Epithelial cell of esophagus (primary cell): ENCODE data around the gene POLR1H.
"Not testable (repeated sequence)": the region's sequence is repeated elsewhere in the genome, so short reads cannot be mapped to it uniquely, and the experiment has no call there.

ENCODE experiments used
- DNase-seq: peaks from one replicate; pipeline ENCODE4 v3.0.0; 2010; ENCODE audit warnings: low read depth
- H3K4me3 ChIP-seq: 2 replicates; pipeline ENCODE4 v1.5.1; 2011; ENCODE audit warnings: mild to moderate bottlenecking, low read length, control low read depth
- TF ChIP-seq, protein P1 (sequence below): IDR thresholded peaks from 2 replicates; pipeline ENCODE4 v1.5.1; 2011; ENCODE audit warnings: low read depth, mild to moderate bottlenecking, low read length, control low read depth, inconsistent platforms; ENCODE audit not compliant: insufficient read depth; ENCODE audit errors: missing control alignments

The POLR1H gene, protein sequence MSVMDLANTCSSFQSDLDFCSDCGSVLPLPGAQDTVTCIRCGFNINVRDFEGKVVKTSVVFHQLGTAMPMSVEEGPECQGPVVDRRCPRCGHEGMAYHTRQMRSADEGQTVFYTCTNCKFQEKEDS

DNA sequence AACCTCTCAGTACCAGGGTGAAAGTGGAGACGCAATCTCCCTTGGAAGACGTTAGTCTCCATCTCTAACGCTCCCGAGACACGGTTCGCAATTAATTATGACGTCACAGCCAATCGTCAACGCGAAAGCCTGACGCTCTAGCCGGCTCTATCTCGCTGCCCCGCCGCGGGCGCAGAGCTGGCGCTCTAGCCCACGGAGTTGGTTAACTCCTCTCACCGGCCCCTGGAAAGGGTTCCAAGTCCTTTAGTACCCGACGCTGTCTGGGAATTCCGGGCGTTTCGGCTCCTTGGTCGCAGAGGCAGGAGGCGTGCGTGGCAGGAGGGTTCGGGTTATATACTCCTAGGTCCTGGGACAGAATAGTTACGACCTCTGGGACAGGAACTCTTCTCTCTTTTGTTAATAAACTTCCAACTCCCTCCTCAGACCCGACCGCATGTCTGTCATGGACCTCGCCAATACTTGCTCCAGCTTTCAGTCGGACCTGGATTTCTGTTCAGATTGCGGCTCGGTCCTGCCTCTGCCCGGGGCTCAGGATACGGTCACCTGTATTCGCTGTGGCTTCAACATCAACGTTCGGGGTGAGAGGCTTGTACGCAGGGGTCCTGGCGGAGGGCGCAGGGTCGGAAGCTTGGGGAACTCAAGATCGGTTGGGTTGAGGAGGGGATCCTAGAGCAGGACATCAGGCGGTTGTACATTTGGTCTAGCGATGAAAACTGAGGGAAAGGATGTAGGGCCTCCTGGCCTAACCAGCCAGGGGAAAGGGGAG lies at the start of gene POLR1H:
TSS of gene POLR1H (plus strand) at position 174 of the 766 bp plus-strand sequence. CDS start at position 434, 260 bp downstream.
- H3K4me3 ChIP-seq, result peak within 1 kb of the TSS; percentile 99
- peak; percentile 97 for DNase-seq

DNA sequence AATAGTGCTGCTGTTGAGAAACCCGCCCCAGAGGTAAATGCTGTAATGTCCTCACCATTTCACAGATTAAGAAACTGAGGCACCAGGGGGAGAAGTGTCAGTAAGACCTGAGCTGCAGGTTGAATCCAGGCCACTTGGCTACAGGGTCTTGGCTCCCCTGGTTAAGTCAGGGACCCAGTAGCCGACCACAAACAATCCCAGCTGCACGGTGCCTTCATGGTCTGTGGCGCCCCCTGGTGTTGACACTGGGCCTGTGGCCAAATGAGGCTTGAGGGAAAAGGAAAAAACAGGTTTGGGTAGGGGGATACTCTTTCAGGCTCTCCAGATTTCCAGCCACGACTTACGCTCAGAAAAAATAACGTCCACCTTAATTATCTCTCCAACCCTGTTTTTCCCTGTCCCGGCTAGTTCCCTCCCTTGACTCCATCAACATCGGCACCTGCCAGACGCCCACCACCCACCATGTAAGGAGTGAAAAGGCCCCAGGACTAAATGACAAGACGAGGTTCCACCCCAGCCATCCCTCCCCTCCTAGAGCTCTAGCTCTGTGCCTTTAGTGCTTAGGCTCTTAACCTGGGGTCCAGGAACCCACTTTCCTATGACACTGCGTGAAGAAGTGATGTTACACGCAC lies 47.7 kb upstream of the POLR1H start:
- H3K4me3 ChIP-seq, result no peak overlapping the region
- no peak for DNase-seq
- TF ChIP-seq, protein P1, sequence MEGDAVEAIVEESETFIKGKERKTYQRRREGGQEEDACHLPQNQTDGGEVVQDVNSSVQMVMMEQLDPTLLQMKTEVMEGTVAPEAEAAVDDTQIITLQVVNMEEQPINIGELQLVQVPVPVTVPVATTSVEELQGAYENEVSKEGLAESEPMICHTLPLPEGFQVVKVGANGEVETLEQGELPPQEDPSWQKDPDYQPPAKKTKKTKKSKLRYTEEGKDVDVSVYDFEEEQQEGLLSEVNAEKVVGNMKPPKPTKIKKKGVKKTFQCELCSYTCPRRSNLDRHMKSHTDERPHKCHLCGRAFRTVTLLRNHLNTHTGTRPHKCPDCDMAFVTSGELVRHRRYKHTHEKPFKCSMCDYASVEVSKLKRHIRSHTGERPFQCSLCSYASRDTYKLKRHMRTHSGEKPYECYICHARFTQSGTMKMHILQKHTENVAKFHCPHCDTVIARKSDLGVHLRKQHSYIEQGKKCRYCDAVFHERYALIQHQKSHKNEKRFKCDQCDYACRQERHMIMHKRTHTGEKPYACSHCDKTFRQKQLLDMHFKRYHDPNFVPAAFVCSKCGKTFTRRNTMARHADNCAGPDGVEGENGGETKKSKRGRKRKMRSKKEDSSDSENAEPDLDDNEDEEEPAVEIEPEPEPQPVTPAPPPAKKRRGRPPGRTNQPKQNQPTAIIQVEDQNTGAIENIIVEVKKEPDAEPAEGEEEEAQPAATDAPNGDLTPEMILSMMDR, result peak; percentile 79

More for the DNA sequence above, at the start of gene POLR1H:
- TF ChIP-seq, protein P1, result no peak

DNA sequence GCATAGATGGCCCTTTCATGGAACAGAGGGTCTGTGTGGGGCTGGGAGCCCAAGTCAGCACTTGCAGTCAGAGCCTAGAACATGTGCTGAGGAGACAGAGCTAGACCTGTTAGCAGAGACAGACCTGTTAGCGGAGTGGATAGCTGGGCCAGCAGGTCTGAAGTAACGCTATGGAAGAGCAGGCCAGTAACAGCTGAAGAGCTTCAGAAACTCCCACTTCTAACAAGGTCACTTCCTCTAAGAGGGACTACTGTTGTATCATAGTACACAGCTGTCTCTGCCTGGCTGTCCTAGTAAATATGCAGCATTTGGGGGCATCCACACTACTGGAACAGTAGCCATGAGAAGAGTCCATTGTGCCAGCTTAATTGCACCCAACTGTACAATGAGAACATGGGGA lies 41.2 kb upstream of the POLR1H start:
- no peak for DNase-seq
- no peak overlapping the region for H3K4me3 ChIP-seq
- TF ChIP-seq, protein P1, result no peak

DNA sequence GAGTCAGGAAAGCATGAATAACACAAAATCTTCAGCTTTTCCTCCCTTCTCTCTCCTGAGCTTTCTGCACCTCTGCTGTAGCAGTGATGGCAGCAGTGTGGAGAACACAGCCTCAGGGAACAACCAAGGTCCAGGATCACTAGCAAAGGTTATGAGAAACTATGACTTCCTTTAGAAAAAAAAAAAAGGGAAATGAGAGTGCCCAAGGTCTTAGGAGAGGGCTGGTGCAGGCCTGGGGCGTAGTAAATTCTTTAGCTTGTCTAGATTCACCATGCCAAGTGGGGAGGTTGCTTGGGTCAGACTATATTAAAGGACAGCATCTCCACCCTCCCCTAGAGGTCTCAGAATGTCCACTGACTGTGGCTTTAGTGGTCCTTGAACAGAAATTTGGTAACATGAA lies 40.4 kb upstream of the POLR1H start:
- no peak for DNase-seq
- TF ChIP-seq, protein P1, result no peak
- H3K4me3 ChIP-seq, result no peak overlapping the region

DNA sequence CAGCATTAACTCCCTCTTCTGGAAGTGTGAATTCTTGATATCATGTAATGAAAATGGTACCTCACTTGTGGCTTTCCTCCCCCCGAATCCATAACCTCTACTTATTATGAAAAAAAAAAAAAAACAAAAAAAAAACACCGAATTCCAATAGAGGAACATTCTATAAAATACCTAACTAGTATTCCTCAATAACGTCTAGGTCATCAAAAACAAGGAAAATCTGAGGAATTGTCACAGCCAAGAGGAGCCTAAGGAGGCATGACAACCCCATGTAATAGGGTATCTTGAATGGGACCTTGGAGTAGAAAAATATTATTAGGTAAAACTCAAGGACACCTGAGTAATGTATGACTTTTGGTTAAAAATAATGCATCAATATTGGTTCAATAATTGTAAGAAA lies 38.9 kb upstream of the POLR1H start:
- DNase-seq, result no peak
- no peak overlapping the region for H3K4me3 ChIP-seq
- TF ChIP-seq, protein P1, result no peak

DNA sequence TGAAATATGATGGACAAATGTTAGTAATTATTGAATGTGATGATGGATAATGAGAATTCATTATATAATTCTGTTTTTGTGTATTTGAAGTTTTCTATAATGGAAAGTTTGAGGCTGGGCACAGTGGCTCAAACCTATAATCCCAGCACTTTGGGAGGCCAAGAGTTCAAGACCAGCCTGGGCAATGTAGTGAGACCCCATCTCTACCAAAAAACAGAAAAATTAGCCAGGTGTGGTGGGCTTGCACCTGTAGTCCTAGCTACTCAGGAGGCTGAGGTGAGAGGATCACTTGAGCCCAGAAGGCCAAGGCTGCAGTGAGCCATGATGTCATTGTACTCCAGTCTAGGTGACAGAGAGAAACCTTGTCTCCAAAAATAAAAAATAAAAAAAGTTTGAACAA lies 38.4 kb upstream of the POLR1H start:
- DNase-seq, H3K4me3 ChIP-seq: not testable (repeated sequence)

DNA sequence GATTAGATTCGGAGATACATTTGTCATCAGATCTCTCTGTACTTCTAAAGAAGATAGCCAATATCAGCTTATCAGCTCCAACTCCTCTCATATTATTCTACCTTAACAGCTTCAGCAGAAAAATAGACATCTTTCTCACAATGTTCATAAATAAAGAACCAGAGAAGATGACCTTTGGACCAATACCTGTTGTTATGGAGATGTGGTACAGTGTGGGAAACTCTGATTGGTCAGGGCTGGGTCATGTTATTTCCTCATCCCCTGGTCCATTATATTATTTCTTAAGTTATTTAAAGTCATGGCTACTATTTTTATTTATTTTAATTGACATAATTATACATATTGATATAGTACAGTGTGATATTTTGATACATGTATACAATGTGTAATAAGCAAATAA lies 35.9 kb upstream of the POLR1H start:
- H3K4me3 ChIP-seq, result no peak overlapping the region
- TF ChIP-seq, protein P1, result no peak
- no peak for DNase-seq
